Bronchial epithelial cell (primary cell): Measurements from ENCODE around the gene FGF11. TPM values are rescaled to one million over a fixed set of nuclear protein-coding genes. Genes with fewer than 3 reads are reported as not detected.

Experiments used
- DNase-seq: peaks from one replicate; pipeline ENCODE4 v3.0.0-alpha.2; 2010; ENCODE audit warnings: low read depth
- FAIRE-seq: peaks from 2 replicates; lab custom pipeline; 2011; peaks lifted over from hg19 to GRCh38; lab: Jason Lieb, UNC
- H3K27me3 ChIP-seq: 2 replicates; pipeline ENCODE4 v1.5.1; 2011; ENCODE audit warnings: low read length; ENCODE audit not compliant: control insufficient read depth, insufficient read depth
- H3K36me3 ChIP-seq: 2 replicates; pipeline ENCODE4 v1.5.1; 2011; ENCODE audit warnings: low read length; ENCODE audit not compliant: control insufficient read depth, insufficient read depth
- H3K4me3 ChIP-seq: 2 replicates; pipeline ENCODE4 v1.5.1; 2011; ENCODE audit warnings: mild to moderate bottlenecking, low read depth, low read length, control low read depth
- CTCF ChIP-seq: IDR thresholded peaks from 2 replicates; pipeline ENCODE4 v1.5.1; 2011; ENCODE audit warnings: mild to moderate bottlenecking, moderate library complexity, low read length, control low read depth, inconsistent platforms; ENCODE audit not compliant: insufficient read depth, severe bottlenecking
- total RNA-seq: library from RNA; depleted of rRNA; stranded (reverse); fragments of >200 nt; gene quantifications from 2 replicates; pipeline ENCODE4 v1.2.1, GENCODE V29; 2014

FGF11 gene
- total RNA-seq, 1 donor from 2014 or later = 12.4 TPM

GRCh38 chr17:7463372-7463846 is 24.1 kb downstream of the FGF11 start:
- FAIRE-seq (no peak), DNase-seq (no peak)
- H3K4me3 ChIP-seq = no peak overlapping the region
- peaks cover 21% of the 10 kb centered on the region for H3K36me3 ChIP-seq
- no peak for TF ChIP-seq CTCF
- no peaks in the 10 kb centered on the region for H3K27me3 ChIP-seq

GRCh38 chr17:7464081-7464480 is 24.8 kb downstream of the FGF11 start:
- no peak for TF ChIP-seq CTCF
- Histone ChIP-seq H3K4me3 (no peak overlapping the region), H3K36me3 (peaks cover 21% of the 10 kb centered on the region), H3K27me3 (no peaks in the 10 kb centered on the region)
- DNase-seq (no peak), FAIRE-seq (no peak)

- Histone ChIP-seq H3K4me3 (no peak overlapping the region), H3K27me3 (no peaks in the 10 kb centered on the region), H3K36me3 (peaks cover 20% of the 10 kb centered on the region)
- FAIRE-seq = no peak
- no peak for TF ChIP-seq CTCF
- DNase-seq = no peak
Observed at GRCh38 chr17:7465597-7466275, 26.4 kb downstream of the FGF11 start.

- H3K36me3 ChIP-seq = peaks cover 20% of the 10 kb centered on the region
- no peak for DNase-seq
- TF ChIP-seq CTCF = no peak
- no peak for FAIRE-seq
- H3K4me3 ChIP-seq = no peak overlapping the region
- H3K27me3 ChIP-seq = no peaks in the 10 kb centered on the region
Observed at GRCh38 chr17:7466318-7466638, 27.0 kb downstream of the FGF11 start.

- Histone ChIP-seq H3K27me3 (no peaks in the 10 kb centered on the region), H3K36me3 (peaks cover 21% of the 10 kb centered on the region), H3K4me3 (no peak overlapping the region)
- no peak for TF ChIP-seq CTCF
- FAIRE-seq (no peak), DNase-seq (no peak)
Observed at GRCh38 chr17:7466639-7467341, 27.5 kb downstream of the FGF11 start.
